ENCODE results near the gene CETN2.
A peak's percentile ranks its signal among the peaks of the same experiment; 100 is the strongest.
"Not testable (repeated sequence)": the region's sequence is repeated elsewhere in the genome, so short reads cannot be mapped to it uniquely, and the experiment has no call there.

Gene CETN2

GRCh38 chrX:152832520-152832919 lies 2.0 kb upstream of the CETN2 start:
- no peak for DNase-seq (ENCODE audit: low spot score)

DNA sequence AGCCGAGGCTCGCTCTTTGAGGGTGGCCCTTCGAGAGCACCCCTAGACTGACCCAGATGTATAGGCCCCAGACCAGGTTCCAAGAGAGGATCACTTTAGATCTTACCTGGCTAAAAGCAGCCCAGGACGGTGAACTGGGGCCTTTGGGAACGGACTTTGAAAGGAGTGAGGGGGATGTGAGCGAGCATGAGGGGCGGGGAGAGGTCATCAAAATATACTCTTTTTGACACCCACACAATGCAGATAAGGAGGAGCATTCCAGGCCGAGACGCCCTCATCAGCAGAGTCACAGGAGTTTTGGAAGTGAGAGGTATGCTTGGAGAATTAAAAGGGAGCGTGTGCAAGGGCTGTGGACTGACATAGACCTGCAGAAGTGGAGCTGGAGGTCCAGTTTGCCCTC lies 834 bp upstream of the CETN2 start:
- no peak for DNase-seq (ENCODE audit: low spot score)

DNA sequence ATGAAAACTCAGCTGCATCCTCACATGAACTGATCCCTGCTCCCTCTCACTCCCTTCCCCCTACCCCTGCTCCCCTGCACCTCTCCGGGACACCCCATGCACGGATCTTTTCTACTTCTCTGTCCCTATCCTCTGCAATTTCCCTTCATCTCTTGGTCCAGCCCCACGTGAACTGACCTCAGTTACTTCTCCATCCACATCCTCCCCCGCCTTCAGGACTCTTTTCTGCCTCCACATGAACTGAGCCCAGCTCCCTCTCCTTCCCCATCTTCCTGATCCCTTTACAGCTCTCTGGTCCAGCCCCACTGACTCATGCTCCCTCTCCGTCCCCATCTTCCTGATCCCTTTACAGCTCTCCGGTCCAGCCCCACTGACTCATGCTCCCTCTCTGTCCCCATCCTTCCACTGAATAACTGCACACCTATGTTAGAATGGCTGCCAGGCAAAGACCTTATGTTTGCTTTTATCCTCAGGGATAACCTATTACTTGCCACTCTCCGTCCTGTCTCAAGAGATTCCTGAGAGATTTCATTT lies 5.6 kb downstream of the CETN2 start:
- no peak for DNase-seq (ENCODE audit: low spot score)

DNA sequence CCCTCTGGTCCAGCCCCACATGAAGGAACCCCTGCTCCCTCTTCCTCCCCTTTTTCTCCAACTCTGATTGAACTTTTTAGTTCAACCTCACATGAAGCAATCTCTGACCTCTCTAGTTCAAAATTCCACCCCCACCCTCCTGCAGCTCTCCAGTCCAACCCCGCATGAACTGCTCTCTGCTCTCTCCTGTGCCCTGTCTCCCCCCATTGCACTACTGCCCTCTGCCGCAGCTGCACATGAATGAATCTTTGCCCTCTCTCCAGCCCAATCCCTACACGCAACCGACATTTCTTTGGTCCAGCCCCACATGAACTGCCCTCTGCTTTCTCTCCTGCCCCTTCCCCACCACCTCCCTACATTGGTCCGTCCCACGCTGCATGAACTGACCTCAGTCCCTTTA lies 6.9 kb downstream of the CETN2 start:
- no peak for DNase-seq (ENCODE audit: low spot score)

DNA sequence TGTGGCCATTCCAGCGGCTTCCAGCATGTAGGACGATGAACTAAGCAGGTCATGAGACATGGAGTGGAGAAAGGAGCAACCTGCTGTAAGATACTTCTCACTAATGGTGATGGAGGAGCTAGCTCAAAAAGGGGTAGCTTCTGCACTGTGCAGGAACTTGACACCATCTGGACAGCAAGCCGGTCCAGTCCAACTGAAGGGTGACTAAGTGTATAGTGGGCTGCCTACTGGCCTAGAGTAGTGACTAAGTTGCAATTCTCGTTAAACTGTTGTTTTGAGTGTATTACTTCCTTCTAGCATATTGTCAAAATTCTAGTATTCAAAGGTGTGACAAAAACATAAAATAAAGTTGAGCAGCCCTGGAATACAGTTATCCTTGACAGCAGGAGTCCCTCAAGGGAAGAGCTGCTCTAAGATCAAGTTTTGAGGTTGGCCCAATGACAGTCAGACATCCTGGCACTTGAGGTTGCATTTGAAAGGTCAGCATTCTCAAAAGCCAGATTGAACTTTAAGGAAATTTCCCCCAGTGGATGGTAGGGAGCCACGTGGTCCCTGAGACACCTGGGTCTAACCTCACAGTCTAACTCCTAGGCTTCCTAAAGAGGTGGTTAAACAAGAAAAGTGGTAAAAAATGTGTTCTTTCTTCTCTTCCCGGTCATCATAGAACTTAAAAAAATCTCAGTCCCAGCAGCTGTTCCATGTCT lies 8.0 kb downstream of the CETN2 start:
- DNase-seq (ENCODE audit: low spot score) = no peak

DNA sequence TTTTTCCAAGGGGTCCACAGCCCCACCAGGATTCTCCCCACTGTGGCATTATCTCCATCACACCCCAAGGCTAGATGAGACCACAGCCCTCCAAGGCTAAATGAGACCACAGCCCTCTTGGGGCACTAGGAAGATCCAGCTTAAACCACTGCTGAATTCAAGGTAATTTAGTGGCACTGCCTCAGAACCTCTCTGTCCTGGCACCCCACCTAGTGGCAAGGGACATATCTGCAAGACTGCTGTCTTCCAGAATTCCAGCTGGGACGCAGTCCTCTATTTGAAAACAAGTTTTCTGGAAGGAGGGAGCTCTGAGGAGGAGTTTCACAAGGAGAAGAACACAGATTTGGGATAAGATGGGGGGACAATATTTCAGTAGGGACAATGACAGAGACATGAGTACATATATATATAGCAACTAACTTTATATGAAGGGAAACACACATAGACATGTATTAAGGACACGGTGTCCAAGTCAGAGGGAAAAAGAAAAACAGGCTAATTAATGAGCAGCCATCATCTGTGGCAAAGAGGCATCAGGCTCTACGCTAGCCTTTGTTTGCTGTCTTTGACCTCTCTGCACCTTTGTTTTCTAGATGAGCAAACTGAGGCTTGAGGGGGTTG lies 9.3 kb downstream of the CETN2 start:
- peak; percentile 63 for DNase-seq (ENCODE audit: low spot score)

DNA sequence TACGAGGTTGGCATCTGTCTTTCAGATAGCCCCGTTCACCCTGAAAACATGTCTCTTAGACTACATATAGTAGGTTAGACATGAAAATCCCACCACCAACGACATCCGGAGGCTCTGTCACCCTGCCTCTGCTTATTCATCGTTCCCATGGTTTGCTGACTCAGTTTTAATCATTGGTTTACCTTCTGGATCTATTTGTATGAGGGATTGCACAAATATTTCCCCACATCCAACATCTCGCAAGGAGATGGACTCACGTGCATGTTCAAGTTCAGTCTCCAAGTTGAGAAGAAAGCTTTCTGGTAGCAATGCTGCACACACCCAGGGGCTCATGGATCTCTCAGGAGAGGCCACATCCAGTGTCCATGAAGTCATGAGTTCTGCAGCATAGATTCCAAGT lies 10.8 kb downstream of the CETN2 start:
- DNase-seq (ENCODE audit: low spot score) = no peak

DNA sequence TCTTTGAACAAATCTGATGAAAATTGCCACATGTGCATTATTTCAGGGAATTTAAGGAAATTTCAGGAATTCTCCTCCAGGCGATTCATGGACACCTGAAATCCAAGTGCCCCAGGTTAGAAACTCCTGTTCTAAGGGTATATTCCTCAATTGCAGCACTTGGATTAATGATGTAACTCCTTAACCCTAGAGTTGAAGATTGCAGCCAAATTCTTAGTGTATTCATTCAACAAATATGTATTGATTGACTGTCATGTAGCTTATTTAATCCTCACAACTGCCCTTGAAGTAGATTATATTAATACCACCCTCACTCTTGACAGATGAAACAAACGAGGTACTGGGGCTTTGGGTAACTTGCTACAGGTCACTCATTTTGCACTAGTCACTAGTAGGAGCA lies 11.3 kb downstream of the CETN2 start:
- no peak for DNase-seq (ENCODE audit: low spot score)

- no peak for DNase-seq (ENCODE audit: low spot score)
These were observed 12.2 kb downstream of the CETN2 start for GRCh38 chrX:152818356-152818755.

DNA sequence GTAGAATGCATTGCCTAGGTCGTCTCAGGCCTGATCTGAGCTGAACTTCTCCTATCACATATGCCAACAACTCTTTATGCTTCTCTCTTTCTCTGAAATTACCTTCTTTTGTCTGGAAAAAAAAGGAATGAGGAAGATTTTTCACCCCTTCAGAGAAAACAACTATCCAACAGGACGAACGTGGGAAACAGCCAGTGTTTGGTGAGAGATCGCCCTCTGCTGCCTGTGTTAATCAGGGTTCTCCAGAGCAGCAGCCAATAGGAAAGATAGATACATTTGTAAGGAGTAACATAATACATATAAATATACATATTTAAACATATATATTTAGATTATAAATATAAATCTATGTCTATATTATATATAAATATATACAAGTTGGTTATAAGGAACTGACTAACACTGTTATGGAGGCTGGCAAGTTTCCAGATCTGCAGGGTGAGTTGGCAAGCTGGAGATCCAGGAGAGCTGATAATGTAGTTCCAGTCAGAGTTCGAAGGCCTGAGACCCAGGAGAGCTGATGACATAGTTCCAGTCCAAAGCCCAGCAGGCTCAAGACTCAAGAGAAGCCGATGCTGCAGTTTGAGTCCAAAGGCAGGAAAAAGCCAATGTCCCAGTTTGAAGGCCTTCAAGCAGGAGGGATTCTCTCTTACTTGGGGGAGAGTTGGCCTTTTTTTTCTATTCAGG lies 13.3 kb downstream of the CETN2 start:
- peak; percentile 80 for DNase-seq (ENCODE audit: low spot score)

DNA sequence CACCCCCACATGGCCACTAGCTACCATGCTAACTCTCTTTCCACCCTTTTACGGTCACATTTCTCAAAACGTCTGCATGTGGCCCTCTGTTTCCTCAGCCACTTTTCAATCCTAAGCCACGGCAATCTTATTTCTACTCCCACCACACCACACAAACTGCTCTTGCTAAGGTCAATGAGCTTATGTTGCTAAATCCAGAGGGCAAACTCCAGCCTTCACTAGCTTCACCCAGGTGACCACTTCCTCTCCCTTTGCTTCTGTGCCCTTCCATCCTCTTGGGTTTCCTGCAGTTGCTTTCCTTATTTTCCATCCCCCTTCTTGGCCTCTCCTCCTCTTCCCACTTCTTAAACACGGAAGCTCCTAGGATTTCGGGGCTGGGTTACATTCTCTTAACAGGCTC lies 16.5 kb downstream of the CETN2 start:
- no peak for DNase-seq (ENCODE audit: low spot score)

DNA sequence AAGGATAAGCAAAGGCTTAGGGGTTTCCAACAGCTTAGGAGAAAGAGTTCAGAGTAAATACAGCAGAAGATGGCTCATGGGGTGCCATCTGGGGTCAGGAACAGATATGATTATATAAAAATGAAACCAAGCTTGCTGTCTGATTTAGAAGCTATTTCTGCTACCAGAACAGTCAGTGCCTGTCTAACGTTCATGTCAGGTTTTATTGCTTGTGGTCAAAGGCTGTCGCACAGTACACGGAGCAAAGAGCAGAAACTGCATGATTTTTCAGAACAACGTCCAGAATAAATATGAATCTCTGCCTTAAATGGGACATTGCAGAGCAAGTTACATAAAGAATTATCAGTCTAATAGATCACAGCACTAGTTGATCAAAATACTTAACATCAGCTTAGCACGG lies 17.4 kb downstream of the CETN2 start:
- DNase-seq (ENCODE audit: low spot score) = no peak

GRCh38 chrX:152810403-152810802 lies 20.2 kb downstream of the CETN2 start:
- no peak for DNase-seq (ENCODE audit: low spot score)

GRCh38 chrX:152806035-152806434 lies 24.5 kb downstream of the CETN2 start:
- no peak for DNase-seq (ENCODE audit: low spot score)

DNA sequence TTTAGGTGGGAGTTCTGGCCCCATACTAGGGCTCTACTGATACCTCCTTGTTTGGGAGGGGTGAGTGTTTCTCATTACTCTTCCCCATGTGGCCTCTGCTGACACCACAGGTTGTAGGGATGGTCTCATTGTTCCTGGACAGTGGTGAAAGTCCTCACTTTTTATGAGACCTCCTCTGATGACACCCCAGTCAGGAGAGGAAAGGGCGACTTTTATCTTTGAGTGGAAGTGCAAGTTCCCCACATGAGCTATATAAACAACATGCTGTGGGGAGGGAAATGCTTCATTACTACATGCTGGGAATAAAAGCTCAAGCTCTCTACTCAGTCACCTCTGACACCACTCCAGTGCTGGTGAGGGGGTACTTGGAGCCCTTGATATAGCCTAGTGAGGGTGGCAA lies 31.6 kb downstream of the CETN2 start:
- DNase-seq (ENCODE audit: low spot score) = no peak

- DNase-seq (ENCODE audit: low spot score) = not testable (repeated sequence)
These were observed 43.5 kb downstream of the CETN2 start for GRCh38 chrX:152787062-152787461.

Measured in COLO829 (cell line).